ENCODE results near the gene ZNF121.
"Not testable (repeated sequence)": the region's sequence is repeated elsewhere in the genome, so short reads cannot be mapped to it uniquely, and the experiment has no call there.

Gene ZNF121

GRCh38 chr19:9541281-9541680, 43.0 kb downstream of the ZNF121 start:
- DNase-seq; in situ Hi-C loops (cut with HindIII; ENCODE audit: low pct_ligation_motif_present, low pct_unique_long_range_greater_than_20kb, low sequenced_read_pairs): not testable (repeated sequence)

- in situ Hi-C loops (cut with HindIII; ENCODE audit: low pct_ligation_motif_present, low pct_unique_long_range_greater_than_20kb, low sequenced_read_pairs); DNase-seq: not testable (repeated sequence)
These were observed 44.4 kb downstream of the ZNF121 start for GRCh38 chr19:9539921-9540320.

GRCh38 chr19:9539201-9539600, 45.1 kb downstream of the ZNF121 start:
- DNase-seq; in situ Hi-C loops (cut with HindIII; ENCODE audit: low pct_ligation_motif_present, low pct_unique_long_range_greater_than_20kb, low sequenced_read_pairs): not testable (repeated sequence)

GRCh38 chr19:9538183-9539058, 45.9 kb downstream of the ZNF121 start, which contains the start of gene ZNF426:
ZNF426 (minus strand) TSS chr19:9538645; CDS start chr19:9536232, 2,413 bp downstream.
- in situ Hi-C loops (cut with HindIII; ENCODE audit: low pct_ligation_motif_present, low pct_unique_long_range_greater_than_20kb, low sequenced_read_pairs): no loop called here

GRCh38 chr19:9535934-9536333, 48.4 kb downstream of the ZNF121 start:
- DNase-seq: no peak
- in situ Hi-C loops (cut with HindIII; ENCODE audit: low pct_ligation_motif_present, low pct_unique_long_range_greater_than_20kb, low sequenced_read_pairs): no loop called here

More at GRCh38 chr19:9538183-9539058, 45.9 kb downstream of the ZNF121 start, which contains the start of gene ZNF426:
- no peak for DNase-seq

GRCh38 chr19:9531933-9532332, 52.4 kb downstream of the ZNF121 start:
- no peak for DNase-seq
- in situ Hi-C loops (cut with HindIII; ENCODE audit: low pct_ligation_motif_present, low pct_unique_long_range_greater_than_20kb, low sequenced_read_pairs): no loop called here

- DNase-seq: no peak
- in situ Hi-C loops (cut with HindIII; ENCODE audit: low pct_ligation_motif_present, low pct_unique_long_range_greater_than_20kb, low sequenced_read_pairs): no loop called here
These were observed 55.5 kb downstream of the ZNF121 start for GRCh38 chr19:9528757-9529336.

GRCh38 chr19:9523885-9524474, 60.3 kb downstream of the ZNF121 start:
- DNase-seq: no peak
- in situ Hi-C loops (cut with HindIII; ENCODE audit: low pct_ligation_motif_present, low pct_unique_long_range_greater_than_20kb, low sequenced_read_pairs): no loop called here

Measured in ACHN (cell line).